HG02840 (cell line): ENCODE results near the gene ALOXE3.

Experiments
- ATAC-seq: cut with Tn5 transposase; IDR thresholded peaks from one replicate; pipeline ENCODE4 v1.9.1; 2021; ENCODE audit warnings: mild to moderate bottlenecking, moderate library complexity, moderate number of reproducible peaks; ENCODE audit not compliant: unreplicated experiment, low FRiP score

Gene ALOXE3

GRCh38 chr17:8154608-8155155 is 36.4 kb upstream of the ALOXE3 start:
- ATAC-seq, result no peak

GRCh38 chr17:8153957-8154607 is 35.8 kb upstream of the ALOXE3 start:
- no peak for ATAC-seq

DNA sequence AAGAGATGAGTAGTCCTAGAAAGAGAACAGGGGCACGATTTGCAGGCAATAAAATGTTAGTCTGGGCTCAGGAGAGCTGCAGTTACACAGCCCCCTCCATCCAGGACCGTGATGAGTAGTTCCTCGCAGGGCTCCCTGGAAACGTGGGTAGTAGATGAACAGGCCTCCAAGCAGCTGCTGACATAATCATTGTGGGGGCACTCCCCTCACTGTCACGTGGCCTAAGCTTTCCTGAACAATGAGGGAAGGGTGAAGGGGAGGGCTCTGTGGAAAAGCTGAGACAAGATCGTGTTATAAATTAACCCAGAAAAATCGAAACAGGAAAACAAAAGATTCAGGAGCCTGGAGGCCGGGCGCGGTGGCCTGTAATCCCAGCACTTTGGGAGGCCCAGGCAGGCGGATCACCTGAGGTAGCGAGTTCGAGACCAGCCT is 35.2 kb upstream of the ALOXE3 start:
- no peak for ATAC-seq

- ATAC-seq, result no peak
These were observed 34.7 kb upstream of the ALOXE3 start for GRCh38 chr17:8153031-8153451.

GRCh38 chr17:8152112-8152775 is 33.9 kb upstream of the ALOXE3 start, which contains the start of gene PER1:
PER1 (minus strand) TSS chr17:8152404; CDS start chr17:8150706, 1,698 bp downstream.
- ATAC-seq, result no peak

GRCh38 chr17:8151641-8152111 is 33.4 kb upstream of the ALOXE3 start:
- ATAC-seq, result no peak

- peak; percentile 53 for ATAC-seq
These were observed 32.9 kb upstream of the ALOXE3 start for GRCh38 chr17:8151120-8151640.

DNA sequence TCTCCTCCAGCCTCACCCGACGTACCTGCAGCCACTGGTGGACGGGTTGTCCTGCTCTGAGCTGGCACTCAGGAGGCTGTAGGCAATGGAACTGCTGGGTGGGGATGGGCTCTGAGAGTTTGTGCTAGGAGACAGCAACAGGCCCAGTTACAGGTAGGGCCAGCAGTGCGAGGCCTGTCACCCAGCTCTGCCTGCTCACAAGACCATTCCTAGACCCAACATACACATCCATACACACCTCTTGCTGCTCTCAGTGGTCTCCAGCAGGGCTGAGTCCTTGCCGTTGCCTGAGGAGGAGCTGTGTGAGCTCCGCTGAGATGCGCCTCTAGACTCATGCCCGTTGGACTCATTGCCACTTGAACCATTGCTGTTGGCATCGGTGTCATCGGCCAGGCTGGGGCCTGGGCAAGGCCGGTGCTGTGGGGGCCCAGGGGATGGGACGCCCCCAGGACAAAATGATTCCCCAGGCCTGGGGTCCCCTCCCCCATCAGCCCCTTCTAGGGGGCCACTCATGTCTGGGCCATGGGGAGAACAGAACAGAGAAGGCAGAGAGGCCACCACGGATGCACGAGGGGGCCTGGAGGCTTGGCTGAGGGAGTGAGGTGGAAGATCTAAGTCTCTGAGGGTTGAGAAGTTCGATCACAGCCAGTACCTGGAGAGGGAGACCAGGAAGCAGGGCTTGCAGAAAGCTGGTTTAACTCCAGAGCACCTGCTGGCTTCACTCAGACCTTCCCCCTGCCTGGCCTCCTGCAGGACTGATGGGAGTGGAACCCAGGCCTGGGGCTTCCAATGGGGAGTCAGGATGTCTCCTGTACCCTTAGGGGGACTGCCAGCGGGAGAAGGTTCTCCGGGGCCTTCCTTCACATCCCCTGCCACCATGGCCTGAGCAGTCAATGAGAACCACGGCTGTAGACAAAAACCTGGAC is 32.1 kb upstream of the ALOXE3 start:
- ATAC-seq, result no peak

DNA sequence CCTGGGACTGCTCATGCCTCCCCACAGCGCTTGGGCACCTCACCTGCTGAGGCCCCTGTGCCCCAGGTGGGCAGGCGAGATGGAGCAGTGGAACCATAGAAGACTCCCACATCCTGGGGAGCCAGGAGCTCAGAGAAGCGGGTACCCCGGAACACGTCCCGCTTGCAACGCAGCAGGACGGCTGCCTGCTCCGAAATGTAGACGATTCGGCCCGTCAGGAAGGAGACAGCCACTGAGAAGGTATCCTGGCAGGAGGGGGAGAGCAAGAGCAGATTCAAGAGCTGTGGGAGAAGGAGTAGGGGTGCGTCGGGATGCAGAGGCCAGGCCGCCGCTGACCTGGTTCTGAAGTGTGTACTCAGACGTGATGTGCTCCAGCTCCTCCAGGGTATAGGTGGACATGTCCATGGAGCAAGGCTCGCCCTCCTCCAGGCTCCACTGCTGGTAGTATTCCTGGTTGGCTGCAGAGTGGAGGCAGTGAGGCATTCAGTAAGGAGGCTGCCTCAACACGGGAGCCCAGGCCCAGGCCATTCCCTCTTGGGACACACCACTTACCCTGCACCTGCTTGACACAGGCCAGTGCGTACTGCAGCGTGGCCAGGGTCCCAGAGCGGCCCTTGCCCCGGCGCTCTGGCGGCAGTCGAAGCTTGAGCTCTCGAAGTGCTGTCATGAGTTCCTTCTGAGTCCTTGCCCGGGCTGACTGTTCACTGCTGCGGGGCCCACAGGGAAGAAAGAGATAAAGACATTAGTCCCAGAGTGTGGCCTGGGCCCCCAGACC is 31.3 kb upstream of the ALOXE3 start:
- ATAC-seq, result no peak

GRCh38 chr17:8148560-8148959 is 30.2 kb upstream of the ALOXE3 start:
- no peak for ATAC-seq

DNA sequence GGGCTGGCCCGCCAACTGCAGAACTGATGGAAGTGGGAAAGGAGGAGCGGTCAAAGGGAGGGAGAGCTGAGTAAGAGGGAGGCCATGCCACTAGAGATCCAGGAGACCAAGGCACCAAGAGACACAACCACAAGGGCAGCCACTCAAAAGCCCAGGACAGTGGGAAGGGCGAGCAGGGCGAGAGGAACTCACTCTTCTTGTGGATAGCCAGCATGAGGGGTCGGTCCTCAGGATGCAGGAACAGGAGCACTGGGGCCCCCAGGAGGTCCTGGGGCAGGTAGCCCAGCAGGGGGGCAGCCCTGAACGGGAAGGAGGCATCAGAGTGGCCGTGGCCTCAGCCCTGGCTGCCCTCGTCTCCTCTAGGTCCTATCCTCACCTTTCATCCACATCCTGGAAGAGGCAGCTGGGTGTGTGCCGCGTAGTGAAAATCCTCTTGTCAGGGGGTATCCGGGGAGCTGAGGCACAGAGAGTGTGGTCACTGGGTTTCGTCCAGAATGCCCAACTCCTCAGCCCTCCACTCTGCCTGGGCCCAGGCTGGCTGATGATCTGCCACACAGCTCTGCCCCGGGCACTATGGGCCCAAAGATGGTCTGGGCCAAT is 29.6 kb upstream of the ALOXE3 start:
- no peak for ATAC-seq

DNA sequence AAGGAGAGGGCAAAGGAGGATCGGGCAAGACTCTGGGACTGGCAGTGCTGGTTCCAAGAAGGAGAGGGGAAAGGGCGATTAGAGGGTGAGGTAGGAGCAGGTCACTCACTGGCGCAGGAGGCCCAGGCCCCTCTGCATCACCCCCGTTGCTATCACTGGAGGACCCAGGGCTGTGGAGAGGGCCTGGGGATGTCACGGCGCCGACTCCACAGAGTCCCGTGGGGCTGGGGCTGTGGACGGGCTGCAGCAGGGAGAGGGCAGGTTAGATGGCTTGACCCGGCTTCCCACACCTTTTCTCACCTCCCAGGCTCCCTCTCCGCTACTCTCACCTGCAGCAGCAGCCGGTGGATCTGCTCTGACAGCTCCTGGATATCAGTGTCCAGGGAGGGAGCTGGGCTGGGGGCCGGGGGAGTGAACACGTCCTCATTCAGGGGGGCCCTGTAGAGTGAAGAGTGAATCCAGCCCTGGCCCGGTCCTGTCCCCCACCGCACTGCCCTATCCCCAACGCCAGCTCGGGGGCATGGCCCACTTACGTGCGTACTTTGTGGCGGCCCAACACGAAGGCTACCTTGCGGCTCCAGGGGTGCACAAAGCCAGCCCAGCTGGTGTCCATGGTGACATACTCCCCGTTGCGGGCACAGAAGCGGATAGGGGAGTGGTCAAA is 29.0 kb upstream of the ALOXE3 start:
- no peak for ATAC-seq

- ATAC-seq, result no peak
These were observed 28.2 kb upstream of the ALOXE3 start for GRCh38 chr17:8146381-8147140.

DNA sequence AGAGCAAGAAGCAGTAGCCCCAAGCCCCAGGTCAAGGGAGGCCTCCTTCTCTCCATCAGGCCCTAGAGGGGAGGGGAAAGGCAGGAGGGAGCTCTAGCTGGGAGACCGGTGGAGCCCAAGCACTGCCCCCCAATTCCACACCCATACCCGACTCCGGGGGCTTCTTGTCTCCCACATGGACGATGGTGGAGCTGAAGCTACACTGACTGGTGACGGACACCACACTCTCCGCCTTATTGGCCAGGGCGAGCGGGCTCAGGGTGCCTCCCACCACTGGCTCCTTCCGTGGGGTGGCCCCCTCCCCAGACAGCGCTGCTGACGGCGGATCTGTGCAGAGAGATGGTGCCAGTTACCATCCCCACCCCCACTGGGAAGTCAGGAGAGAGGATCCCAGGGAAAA is 27.5 kb upstream of the ALOXE3 start:
- ATAC-seq, result no peak

DNA sequence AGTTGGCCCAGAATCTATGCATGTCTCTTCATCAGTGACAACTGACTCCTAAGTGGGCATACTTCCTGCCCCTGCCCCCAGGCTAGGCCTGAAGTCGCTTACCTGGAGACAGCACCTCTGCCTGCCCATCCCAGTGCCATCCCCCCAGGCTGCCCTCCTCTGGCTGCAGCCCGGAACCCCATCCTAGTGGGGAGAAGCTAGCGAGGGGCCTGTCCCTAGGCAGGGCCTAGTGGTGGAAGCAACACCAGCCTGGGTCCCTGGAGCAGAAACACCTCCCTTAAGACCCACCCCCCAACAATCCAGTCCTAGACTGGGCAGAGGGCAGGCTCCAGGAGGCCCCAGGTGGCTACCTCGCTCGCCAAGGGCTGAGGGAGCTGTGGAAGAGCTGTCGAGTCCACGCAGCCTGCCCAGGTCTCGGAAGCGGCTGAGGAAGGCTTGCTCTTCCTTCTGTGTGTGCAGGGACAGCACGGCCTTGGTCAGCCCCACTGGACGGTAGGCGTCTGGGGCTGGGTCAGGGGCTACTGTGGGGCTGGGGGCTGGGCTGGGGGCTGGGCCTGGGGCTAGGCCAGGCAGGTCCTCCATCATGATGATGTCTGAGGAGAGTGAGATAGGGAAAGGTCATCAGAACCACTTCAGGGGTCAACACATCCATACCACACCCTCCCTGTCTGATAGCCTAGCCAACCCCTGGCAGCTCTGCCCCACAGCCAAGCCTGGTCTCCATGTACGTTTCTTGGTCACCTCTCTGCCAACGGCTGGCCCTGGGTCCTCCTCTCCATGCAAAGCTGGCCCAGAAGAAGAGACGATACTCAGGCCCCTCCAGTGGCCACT is 26.3 kb upstream of the ALOXE3 start:
- ATAC-seq, result no peak

DNA sequence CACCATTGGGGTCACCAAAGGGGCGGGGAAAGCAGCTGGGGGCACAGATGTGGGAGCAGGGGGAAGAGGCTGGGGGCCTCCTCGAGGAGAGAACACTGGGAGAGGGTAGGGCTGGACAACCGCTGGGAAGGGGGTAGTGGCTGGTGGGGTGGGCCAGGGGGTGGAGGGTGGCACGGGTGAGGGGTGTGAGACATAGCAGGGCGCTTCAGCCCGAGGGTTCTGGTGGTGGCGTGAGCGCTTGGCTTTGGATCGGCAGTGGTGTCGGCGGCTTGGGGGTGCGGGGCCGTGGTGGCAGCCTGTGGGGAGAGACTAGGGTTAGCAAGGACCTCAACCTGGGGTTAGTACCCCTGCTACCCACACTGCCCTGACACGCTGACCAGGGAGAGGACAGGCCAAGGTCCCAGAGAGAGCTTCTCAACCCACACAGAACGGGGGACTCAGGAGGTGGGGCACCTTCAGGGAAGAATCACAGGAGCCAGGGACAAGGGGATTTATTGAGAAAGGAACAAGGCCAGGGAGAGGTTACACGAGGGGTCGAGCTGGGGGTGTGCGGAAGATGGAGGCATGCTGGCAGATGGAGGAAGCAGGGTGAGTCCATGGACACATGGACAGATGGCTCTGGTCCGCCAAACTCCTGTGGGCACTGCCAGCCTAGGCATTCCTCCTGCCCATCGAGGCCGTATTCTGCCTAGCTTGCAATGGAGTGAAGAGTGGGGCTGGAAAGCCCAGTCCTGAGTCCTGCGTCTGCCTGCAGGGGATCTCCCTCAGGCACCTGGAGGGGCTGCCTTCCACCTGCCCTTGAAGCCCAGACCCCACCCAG is 25.5 kb upstream of the ALOXE3 start:
- no peak for ATAC-seq
